Measurements from ENCODE around the gene PRKCZ.

GRCh38 chr1:2090216-2090890 is 40.1 kb downstream of the PRKCZ start:
- TF ChIP-seq POLR2A (IDR thresholded peaks at IDR 0.05): no peak
- no peak for TF ChIP-seq CTCF (IDR thresholded peaks at IDR 0.05)
- TF ChIP-seq POLR2AphosphoS5 (IDR thresholded peaks at IDR 0.05): no peak
